Measurements from ENCODE around the gene SLC2A1. TPM values are rescaled to one million over a fixed set of nuclear protein-coding genes. Genes with fewer than 3 reads are reported as not detected.
A peak's percentile ranks its signal among the peaks of the same experiment; 100 is the strongest.

Gene SLC2A1
- total and polyA plus RNA-seq, 9 of the 15 experiments (the other 6 are each of a cell fraction or from before 2014, with no cell fraction given): 12.6 to 153 (median 48.0) TPM

GRCh38 chr1:42913426-42914091 lies 45.1 kb downstream of the SLC2A1 start (continued):
- TF ChIP-seq, protein P1, sequence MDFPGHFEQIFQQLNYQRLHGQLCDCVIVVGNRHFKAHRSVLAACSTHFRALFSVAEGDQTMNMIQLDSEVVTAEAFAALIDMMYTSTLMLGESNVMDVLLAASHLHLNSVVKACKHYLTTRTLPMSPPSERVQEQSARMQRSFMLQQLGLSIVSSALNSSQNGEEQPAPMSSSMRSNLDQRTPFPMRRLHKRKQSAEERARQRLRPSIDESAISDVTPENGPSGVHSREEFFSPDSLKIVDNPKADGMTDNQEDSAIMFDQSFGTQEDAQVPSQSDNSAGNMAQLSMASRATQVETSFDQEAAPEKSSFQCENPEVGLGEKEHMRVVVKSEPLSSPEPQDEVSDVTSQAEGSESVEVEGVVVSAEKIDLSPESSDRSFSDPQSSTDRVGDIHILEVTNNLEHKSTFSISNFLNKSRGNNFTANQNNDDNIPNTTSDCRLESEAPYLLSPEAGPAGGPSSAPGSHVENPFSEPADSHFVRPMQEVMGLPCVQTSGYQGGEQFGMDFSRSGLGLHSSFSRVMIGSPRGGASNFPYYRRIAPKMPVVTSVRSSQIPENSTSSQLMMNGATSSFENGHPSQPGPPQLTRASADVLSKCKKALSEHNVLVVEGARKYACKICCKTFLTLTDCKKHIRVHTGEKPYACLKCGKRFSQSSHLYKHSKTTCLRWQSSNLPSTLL (IDR thresholded peaks at IDR 0.05): no peak
- no peak for TF ChIP-seq KLF6 (CRISPR knock-in tag; IDR thresholded peaks at IDR 0.05; ENCODE audit: borderline replicate concordance)
- no peak for TF ChIP-seq HNRNPLL (IDR thresholded peaks at IDR 0.05; ENCODE audit: low read depth, low read length, poor library complexity, severe bottlenecking)
- TF ChIP-seq CBX3 (IDR thresholded peaks at IDR 0.05; ENCODE audit: borderline replicate concordance in 1 of 2, low read length in 2 of 2): peak in 1 of 2 experiments; percentile 6; a peak in 1 of 3 replicates
- TF ChIP-seq, protein P2, sequence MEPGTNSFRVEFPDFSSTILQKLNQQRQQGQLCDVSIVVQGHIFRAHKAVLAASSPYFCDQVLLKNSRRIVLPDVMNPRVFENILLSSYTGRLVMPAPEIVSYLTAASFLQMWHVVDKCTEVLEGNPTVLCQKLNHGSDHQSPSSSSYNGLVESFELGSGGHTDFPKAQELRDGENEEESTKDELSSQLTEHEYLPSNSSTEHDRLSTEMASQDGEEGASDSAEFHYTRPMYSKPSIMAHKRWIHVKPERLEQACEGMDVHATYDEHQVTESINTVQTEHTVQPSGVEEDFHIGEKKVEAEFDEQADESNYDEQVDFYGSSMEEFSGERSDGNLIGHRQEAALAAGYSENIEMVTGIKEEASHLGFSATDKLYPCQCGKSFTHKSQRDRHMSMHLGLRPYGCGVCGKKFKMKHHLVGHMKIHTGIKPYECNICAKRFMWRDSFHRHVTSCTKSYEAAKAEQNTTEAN (CRISPR knock-in tag; IDR thresholded peaks at IDR 0.05): no peak
- no peak for TF ChIP-seq PHTF2 (CRISPR knock-in tag; IDR thresholded peaks at IDR 0.05)
- no peak for TF ChIP-seq ZHX1 (conservative IDR thresholded peaks at IDR 0.05; ENCODE audit: low read length)
- no peak for TF ChIP-seq RFX5 (IDR thresholded peaks at IDR 0.05; ENCODE audit: low read depth, low read length)
- TF ChIP-seq SREBF1 (IDR thresholded peaks at IDR 0.05; ENCODE audit: borderline replicate concordance, low read depth, low read length): no peak
- no peak for TF ChIP-seq MED1 (CRISPR knock-in tag; IDR thresholded peaks at IDR 0.05; ENCODE audit: borderline replicate concordance)
- TF ChIP-seq ARID2 (IDR thresholded peaks at IDR 0.05): peak; percentile 91
- no peak for TF ChIP-seq ZNF785 (CRISPR knock-in tag; IDR thresholded peaks at IDR 0.05)
- no peak for TF ChIP-seq DACH1 (IDR thresholded peaks at IDR 0.05; ENCODE audit: partially characterized antibody)
- TF ChIP-seq THRB (CRISPR knock-in tag; conservative IDR thresholded peaks at IDR 0.05): no peak
- no peak for TF ChIP-seq JUN (IDR thresholded peaks at IDR 0.05; ENCODE audit: borderline replicate concordance, low read depth, low read length)
- TF ChIP-seq JUN (CRISPR knock-in tag; IDR thresholded peaks at IDR 0.05; ENCODE audit: borderline replicate concordance): no peak
- no peak for TF ChIP-seq ARHGAP35 (IDR thresholded peaks at IDR 0.05; ENCODE audit: partially characterized antibody)
- TF ChIP-seq ATF2 (CRISPR knock-in tag; IDR thresholded peaks at IDR 0.05): no peak
- TF ChIP-seq STAT5A (IDR thresholded peaks at IDR 0.05; ENCODE audit: borderline replicate concordance, low read length): no peak
- peak; percentile 33; the same call in 1 of the 2 replicates for TF ChIP-seq EHMT2 (IDR thresholded peaks at IDR 0.05)
